Measurements from ENCODE around the gene NTRK1.

- TF ChIP-seq CTCF (IDR thresholded peaks at IDR 0.05): no peak
- TF ChIP-seq POLR2A (IDR thresholded peaks at IDR 0.05): no peak
Observed at GRCh38 chr1:156858555-156858956, 2.1 kb upstream of the NTRK1 start.

Data from lower leg skin (tissue), 3 donors.